Measurements from ENCODE around the gene PPM1D. TPM values are rescaled to one million over a fixed set of nuclear protein-coding genes. Genes with fewer than 3 reads are reported as not detected.

Gene PPM1D
- total and polyA plus RNA-seq, 2 of the 13 experiments (the other 11 are each of a cell fraction or from before 2014, with no cell fraction given): 8.0 to 26.2 TPM

DNA sequence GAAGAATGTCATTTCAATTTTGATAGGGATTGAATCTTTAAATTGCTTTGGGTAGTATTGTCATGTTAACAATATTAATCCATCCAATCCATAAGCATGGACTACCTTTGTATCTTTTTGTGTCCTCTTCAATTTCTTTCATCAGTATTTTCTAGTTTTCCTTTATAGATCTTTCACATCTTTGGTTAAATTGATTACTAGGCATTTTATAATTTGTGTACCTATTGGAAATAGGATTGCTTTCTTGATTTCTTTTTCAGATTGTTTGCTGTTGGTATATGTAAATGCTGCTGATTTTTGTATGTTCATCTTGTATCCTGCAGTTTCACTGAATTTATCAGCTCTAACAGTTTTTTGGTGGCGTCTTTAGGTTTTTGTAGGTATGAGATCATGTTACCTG is 53.6 kb downstream of the PPM1D start:
- no peak overlapping the region for H2AFZ ChIP-seq (ENCODE audit: low read length)
- no peak for ATAC-seq
- no peak overlapping the region for H3K27ac ChIP-seq (ENCODE audit: extremely low read length, insufficient read depth, low read length)
- no peak for DNase-seq (ENCODE audit: low spot score)
- H3K36me3 ChIP-seq (replicated peaks in 1 of 2; ENCODE audit: control insufficient read depth in 1 of 2, insufficient read depth in 2 of 2, low read length in 2 of 2): peaks cover 7 to 53% of the 10 kb centered on the region in 2 experiments
- H3K9ac ChIP-seq (ENCODE audit: insufficient read depth, low read depth, low read length): no peak overlapping the region
- no peaks in the 10 kb centered on the region for H3K27me3 ChIP-seq (ENCODE audit: control insufficient read depth in 1 of 2, insufficient read depth in 2 of 2, low read length in 2 of 2)
- H3K4me2 ChIP-seq (ENCODE audit: low read depth, low read length): no peak overlapping the region
- H4K20me1 ChIP-seq (ENCODE audit: insufficient read depth, low read length): no peaks in the 10 kb centered on the region
- CTCF ChIA-PET (ENCODE audit: low intra/inter-chr PET ratio, low total read pairs): no interaction called here
- peaks cover 22% of the 10 kb centered on the region for H3K79me2 ChIP-seq (ENCODE audit: insufficient read depth, low read length)
- H3K9me3 ChIP-seq (ENCODE audit: low read length): no peaks in the 10 kb centered on the region
- H3K4me3 ChIP-seq (replicated peaks in 1 of 3; ENCODE audit: insufficient read depth in 1 of 3, low read depth in 2 of 3, low read length in 3 of 3): no peak overlapping the region
- intact Hi-C loops (cut with micrococcal nuclease; ENCODE audit: unreplicated experiment): no loop called here
- TF ChIP-seq, protein P1, sequence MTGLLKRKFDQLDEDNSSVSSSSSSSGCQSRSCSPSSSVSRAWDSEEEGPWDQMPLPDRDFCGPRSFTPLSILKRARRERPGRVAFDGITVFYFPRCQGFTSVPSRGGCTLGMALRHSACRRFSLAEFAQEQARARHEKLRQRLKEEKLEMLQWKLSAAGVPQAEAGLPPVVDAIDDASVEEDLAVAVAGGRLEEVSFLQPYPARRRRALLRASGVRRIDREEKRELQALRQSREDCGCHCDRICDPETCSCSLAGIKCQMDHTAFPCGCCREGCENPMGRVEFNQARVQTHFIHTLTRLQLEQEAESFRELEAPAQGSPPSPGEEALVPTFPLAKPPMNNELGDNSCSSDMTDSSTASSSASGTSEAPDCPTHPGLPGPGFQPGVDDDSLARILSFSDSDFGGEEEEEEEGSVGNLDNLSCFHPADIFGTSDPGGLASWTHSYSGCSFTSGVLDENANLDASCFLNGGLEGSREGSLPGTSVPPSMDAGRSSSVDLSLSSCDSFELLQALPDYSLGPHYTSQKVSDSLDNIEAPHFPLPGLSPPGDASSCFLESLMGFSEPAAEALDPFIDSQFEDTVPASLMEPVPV (CRISPR knock-in tag; IDR thresholded peaks at IDR 0.05): no peak
- TF ChIP-seq, protein P2, sequence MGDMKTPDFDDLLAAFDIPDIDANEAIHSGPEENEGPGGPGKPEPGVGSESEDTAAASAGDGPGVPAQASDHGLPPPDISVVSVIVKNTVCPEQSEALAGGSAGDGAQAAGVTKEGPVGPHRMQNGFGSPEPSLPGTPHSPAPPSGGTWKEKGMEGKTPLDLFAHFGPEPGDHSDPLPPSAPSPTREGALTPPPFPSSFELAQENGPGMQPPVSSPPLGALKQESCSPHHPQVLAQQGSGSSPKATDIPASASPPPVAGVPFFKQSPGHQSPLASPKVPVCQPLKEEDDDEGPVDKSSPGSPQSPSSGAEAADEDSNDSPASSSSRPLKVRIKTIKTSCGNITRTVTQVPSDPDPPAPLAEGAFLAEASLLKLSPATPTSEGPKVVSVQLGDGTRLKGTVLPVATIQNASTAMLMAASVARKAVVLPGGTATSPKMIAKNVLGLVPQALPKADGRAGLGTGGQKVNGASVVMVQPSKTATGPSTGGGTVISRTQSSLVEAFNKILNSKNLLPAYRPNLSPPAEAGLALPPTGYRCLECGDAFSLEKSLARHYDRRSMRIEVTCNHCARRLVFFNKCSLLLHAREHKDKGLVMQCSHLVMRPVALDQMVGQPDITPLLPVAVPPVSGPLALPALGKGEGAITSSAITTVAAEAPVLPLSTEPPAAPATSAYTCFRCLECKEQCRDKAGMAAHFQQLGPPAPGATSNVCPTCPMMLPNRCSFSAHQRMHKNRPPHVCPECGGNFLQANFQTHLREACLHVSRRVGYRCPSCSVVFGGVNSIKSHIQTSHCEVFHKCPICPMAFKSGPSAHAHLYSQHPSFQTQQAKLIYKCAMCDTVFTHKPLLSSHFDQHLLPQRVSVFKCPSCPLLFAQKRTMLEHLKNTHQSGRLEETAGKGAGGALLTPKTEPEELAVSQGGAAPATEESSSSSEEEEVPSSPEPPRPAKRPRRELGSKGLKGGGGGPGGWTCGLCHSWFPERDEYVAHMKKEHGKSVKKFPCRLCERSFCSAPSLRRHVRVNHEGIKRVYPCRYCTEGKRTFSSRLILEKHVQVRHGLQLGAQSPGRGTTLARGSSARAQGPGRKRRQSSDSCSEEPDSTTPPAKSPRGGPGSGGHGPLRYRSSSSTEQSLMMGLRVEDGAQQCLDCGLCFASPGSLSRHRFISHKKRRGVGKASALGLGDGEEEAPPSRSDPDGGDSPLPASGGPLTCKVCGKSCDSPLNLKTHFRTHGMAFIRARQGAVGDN (CRISPR knock-in tag; IDR thresholded peaks at IDR 0.05): no peak
- peak; percentile 83 for TF ChIP-seq MAFF (IDR thresholded peaks at IDR 0.05; ENCODE audit: low read depth, low read length)
- TF ChIP-seq, protein P3, sequence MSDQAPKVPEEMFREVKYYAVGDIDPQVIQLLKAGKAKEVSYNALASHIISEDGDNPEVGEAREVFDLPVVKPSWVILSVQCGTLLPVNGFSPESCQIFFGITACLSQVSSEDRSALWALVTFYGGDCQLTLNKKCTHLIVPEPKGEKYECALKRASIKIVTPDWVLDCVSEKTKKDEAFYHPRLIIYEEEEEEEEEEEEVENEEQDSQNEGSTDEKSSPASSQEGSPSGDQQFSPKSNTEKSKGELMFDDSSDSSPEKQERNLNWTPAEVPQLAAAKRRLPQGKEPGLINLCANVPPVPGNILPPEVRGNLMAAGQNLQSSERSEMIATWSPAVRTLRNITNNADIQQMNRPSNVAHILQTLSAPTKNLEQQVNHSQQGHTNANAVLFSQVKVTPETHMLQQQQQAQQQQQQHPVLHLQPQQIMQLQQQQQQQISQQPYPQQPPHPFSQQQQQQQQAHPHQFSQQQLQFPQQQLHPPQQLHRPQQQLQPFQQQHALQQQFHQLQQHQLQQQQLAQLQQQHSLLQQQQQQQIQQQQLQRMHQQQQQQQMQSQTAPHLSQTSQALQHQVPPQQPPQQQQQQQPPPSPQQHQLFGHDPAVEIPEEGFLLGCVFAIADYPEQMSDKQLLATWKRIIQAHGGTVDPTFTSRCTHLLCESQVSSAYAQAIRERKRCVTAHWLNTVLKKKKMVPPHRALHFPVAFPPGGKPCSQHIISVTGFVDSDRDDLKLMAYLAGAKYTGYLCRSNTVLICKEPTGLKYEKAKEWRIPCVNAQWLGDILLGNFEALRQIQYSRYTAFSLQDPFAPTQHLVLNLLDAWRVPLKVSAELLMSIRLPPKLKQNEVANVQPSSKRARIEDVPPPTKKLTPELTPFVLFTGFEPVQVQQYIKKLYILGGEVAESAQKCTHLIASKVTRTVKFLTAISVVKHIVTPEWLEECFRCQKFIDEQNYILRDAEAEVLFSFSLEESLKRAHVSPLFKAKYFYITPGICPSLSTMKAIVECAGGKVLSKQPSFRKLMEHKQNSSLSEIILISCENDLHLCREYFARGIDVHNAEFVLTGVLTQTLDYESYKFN (CRISPR knock-in tag; conservative IDR thresholded peaks at IDR 0.05): no peak
- no peak for TF ChIP-seq PPARG (CRISPR knock-in tag; conservative IDR thresholded peaks at IDR 0.05)
- no peak for TF ChIP-seq ZNF713 (CRISPR knock-in tag; IDR thresholded peaks at IDR 0.05)
- peak; percentile 70 to 84 for TF ChIP-seq MAFK (conservative IDR thresholded peaks at IDR 0.05 in 1 of 2, IDR thresholded peaks at IDR 0.05 in 1 of 2; ENCODE audit: low read length in 2 of 2)
- no peak for TF ChIP-seq ZNF570 (CRISPR knock-in tag; IDR thresholded peaks at IDR 0.05; ENCODE audit: borderline replicate concordance)
- no peaks in the 10 kb centered on the region for H3K4me1 ChIP-seq (ENCODE audit: insufficient read depth, low read length)
- WGBS (ENCODE audit: low lambda C conversion rate): 97% methylated on average over 1 of the region's 1 CpG
- in situ Hi-C loops (cut with HindIII; ENCODE audit: extremely low pct_ligation_motif_present, low pct_unique_long_range_greater_than_20kb): no loop called here
- FAIRE-seq: no peak
- POLR2A ChIA-PET: no interaction called here
- BruUV-seq (replicated peaks): no TSS peak

Measured in HepG2 (cell line).